GM19463 (cell line): ENCODE data around the gene NDUFA11.

Source experiments
- ATAC-seq: cut with Tn5 transposase; IDR thresholded peaks from one replicate; pipeline ENCODE4 v1.9.1; 2021; ENCODE audit warnings: mild to moderate bottlenecking, moderate library complexity; ENCODE audit not compliant: unreplicated experiment

The NDUFA11 gene

DNA sequence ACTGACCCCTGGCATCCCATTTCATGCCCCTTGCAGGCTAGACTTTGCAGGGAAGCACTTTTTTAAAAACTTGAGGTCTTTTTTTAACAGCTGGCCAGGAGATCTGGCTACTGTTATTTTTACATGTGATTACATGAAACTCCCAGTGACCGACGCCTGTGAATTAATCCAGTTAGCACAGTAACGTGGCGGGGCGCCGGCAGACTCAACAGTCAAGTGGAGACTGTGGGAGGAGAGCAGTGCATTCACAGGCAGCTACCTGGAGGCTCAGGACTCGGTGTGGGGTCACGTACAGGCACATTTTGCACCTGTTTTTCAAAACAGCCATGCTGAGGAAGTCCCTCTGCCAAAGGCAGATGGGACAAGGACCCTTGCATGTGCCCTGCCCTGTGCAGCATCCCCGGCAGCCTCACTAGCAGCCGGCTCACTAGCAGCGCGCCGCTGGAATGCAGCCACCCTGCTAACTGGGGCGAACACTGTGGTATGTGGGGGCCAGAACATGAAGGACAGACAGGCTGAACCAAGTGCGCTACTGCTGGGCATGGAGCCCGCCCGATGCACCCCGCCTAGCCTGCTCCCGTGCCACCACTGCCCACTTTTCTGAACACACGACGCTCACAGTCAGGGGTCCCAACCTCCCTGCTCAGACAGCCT, 29.1 kb upstream of the NDUFA11 start:
- ATAC-seq = no peak

DNA sequence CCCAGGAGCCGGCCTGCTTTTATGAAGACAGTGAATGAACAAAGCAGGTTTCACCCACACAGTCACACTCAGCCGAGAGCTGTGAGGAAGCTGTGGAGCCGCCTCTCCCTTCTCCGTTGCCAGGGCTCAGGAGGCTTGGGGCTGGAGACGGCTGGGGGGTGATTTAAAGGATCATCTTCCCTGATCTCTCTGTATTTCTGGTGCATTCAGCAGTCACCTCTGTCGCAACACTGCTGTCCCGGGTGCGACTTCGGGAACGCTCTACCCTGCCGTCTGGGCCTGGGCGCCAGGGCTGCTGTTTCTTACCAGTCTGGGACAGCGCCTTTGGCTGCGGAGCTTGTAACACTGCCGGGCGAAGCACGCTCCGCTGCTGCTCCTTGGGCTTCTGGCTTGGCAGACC, 28.6 kb upstream of the NDUFA11 start:
- ATAC-seq = no peak

DNA sequence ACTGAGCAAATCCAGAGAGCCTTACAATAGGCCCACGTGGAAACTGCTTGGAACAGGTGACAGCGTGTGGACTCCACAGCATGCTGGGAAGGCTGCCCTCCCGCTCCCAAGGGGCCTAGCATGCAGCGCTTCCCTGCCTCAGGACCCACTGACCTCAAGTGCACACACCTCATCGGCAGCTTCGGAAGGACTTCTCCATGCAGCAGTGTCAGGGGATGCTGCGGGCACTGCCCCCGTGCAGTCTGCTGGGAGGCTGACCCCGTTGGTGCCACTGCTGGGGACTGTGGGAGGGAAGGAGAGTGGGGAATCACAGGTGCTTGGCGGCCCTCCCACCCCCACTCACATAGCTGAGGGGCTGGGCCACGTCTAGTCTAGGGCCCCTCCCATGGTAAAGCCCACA, 27.7 kb upstream of the NDUFA11 start:
- no peak for ATAC-seq

DNA sequence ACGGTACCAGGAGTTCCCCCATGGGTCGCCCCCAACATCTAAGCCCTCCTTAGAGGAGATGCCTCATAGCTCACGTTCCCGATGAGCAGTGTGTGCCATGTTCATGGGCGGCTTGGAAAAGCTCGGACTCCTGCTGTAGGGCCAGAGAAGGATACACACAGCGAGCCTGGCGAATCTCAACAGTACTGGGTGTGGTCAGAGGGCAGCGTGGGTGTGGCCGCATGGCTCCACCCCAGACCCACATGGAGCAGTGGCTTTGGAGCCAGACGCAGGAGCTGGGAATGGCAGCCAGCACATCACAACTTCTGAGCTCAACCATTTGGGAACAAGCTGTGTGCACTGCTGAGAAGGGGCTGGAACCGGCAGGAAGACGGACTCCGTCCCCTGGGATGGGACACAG, 26.0 kb upstream of the NDUFA11 start:
- no peak for ATAC-seq

DNA sequence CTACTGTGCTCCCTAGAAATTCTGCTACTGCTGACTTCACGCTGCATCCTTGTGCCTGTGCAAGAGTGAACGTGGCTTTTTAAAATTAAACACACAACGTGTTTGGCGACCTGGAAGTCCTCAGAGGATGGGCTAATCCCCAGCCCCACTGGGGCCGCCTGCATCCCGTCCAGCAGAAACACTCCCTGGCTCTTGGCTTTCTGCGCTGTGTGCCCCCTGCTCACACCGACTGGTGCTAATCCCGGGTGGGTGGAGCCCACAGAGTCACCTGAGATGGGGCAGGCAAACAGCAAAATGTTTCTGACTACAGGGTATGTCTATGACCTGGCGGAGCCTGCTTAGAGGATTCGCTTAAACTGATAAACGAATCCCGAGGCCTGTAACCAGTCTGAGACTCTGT, 25.6 kb upstream of the NDUFA11 start:
- ATAC-seq = no peak

DNA sequence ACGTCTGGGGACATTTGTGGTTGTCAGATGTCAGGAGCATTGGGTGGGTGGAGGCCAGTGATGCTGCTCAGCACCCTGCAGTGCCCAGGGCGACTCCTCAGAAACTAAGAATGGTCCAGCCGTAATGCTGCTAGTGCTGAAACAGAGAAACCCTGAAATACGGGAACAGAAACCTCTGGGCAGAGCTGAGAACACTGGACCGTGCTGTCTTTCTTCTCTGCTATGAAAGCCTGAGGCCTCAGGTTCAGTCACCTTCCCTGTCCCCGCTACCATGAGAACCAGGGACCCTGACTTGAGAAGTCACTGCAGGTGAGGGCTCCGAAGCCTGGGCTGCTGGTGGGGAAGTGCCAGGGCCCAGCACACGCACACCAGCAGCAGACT, 23.8 kb upstream of the NDUFA11 start:
- ATAC-seq = peak; percentile 67

DNA sequence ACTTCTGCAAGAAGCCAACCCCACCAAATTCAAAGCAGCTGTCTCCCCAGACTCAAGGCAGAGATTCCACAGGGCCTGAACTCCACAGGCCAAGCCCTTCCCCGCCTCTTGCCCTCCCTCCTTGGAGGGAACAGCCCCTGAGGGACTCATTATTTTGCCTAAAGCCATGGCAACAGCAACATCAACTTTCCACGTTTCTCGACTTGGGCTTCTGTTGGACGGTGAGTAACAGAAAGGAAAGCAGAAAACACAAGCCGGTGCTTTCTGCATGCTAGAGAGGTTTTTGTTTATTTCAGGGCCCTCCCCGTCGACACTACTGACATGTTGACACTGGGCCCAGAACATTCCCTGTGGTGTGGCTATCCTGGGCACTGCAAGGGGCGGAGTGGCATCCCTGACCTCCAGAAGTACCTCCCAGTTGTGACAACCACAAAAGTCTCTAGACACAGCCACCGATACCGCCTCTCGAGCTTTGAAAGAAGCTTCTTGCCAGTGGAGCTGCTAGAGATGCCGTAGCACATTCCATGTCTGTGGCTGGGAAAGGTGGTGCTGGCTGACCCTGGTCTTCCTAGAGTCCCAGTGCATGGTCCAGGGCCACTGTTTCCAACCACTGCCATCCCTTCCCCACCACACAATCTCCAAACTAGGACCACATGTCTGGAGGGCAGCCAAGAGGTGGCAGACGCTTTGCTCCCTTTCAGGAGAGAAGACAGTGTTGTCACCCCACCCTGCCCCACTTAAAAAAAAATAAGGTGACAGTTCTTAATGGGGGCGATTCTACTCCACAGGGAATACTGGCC, 23.3 kb upstream of the NDUFA11 start:
- no peak for ATAC-seq

DNA sequence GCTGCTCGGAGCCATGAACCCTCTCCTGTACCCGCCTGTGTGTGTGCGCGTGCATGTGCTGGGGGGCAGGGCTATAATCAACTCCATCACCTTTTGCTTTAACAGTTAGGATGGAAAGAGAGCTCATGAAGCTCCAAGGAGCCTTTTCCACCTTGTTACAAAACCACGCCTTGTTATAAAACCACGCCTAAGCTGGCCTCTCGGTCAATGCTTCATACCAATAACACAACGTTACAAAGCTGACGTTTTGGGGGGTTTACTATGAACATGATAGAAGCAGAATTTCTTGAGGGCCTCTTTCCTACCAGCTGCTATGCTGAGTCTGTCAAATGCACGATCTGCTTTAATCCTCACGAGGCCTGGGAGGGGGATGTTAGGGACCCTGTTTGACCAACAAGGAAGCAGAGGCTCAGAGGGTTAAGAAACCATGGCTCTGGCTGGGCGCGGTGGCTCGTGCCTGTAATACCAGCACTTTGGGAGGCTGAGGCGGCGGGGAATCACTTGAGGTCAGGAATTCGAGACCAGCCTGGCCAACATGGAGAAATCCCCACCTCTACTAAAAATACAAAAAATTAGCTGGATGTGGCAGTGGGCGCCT, 22.3 kb upstream of the NDUFA11 start:
- ATAC-seq = no peak

DNA sequence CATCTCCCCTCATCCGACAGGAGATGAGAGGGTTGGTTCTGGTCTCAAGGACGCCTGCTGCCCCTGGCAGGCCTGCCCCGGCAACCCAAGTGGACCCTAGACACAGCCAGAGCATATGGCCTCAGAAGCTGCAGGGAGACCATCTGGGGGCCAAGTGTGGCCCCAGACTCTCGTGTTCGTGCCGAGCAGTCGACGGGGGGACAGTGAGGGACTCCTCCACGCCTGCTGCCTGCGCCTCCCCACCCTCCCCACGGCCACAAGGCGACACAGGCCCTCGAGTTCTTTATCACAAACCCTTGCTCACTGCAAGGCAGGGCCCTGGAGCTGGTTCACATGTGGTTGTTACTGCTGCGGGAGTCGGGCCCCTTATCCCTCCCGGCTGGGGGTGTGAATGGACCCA, 19.8 kb upstream of the NDUFA11 start:
- ATAC-seq = no peak

DNA sequence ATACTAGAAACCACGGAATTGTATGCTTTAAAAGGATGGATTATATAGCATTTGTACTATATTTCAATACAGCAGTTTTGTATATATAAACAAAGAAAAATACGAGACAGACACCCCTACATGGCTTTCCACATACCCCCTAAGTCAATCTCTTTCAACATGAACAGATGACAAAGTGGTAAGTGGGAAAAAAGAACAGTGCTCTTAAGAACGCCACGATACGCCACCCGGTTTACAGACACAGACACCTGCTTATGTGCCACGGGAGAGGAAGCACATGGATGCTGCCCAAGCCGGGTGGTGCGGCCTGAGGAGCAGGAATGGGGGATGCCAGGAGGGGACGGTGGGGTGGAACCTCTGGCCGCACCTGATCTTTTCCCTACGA, 18.6 kb upstream of the NDUFA11 start:
- ATAC-seq = no peak

DNA sequence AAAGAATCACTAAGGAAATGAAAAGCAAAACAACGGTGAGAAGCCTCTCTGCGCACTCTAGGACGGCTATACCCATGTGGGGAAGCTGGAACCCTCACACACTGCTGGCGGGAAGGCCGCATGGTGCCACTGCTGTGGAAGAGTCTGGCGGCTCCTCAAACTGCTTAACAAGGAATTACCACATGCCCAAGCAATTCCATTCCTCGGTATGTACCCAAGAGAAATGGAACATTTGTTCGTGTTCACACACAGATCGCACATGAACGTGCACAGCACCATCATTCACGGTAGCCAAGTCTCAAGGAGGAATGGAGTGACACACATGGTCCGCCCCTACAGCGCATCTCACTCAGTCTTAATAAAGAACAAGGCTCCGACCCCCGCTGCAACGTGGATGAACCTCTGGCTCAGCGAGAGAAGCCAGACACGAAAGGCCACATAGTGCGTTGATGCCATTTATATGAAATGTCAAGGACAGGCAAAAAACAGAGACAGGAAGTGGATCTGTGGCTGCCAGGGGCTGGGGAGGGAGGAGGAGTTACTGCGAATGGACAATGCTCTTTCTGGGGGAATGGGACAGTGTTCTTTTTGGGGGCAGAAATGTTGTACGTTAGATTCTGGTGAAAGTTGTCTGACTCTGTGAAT, 18.0 kb upstream of the NDUFA11 start:
- no peak for ATAC-seq

DNA sequence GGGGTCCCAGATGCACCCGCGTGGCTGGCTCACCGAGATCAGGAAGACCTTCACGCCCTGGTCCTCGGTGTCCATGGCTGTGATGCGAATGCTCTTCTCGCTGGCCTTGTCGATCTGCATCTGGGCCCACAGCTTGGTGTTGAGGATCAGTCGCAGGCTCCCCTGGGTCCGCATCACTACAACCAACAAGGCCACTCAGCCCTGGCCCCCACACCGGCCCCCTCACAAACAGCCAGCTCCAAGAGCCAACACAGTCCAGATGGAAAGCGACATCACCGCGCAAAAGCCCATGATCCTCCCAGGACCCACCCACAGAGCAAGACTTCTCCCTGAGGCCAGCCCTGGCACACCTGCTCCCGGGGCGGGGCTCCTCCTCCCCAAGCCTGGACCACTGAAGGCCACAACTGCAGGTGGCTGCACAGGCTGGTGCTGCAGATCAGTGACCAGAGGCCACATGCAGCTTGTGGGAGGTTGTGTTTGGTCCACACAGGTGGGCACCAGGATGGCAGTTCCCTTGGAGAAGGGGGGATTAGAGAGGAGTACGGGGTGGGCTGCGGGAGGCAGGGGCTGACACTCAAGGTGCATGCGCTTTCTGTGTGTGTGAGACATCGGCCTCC, 15.0 kb upstream of the NDUFA11 start:
- ATAC-seq = no peak

DNA sequence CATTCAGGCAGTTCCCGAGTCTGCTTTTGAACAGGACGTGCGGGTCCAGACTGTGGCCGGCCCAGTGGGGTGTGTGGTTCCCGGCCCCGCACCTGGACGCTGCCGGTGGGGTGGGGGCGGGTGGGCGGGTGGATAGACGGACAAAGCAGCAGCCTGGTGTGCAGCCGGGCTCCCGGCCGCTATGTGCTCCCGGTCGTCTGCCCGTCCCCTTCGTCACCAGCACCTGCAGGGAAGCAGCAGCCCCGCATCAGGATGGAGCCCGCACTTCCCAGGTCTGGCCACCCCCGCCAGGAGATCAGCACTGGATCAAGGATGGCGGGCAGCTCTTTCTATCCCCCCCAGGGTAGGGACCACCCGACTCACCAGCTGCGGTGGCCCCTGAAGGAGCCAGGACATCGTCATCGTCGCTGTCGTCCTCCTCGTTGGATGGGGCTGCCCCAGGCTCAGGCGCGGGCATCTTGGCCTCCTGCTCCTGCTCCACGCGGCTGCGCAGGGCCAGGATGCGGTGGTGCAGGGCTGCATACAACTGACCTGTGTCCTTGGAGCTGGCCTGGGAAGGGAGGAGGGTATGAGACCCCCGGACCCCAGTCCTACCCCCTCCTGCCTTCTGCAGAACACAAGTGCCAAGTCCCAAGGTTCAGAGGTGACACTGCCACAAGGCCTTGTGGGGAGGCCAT, 14.0 kb upstream of the NDUFA11 start:
- ATAC-seq = no peak

DNA sequence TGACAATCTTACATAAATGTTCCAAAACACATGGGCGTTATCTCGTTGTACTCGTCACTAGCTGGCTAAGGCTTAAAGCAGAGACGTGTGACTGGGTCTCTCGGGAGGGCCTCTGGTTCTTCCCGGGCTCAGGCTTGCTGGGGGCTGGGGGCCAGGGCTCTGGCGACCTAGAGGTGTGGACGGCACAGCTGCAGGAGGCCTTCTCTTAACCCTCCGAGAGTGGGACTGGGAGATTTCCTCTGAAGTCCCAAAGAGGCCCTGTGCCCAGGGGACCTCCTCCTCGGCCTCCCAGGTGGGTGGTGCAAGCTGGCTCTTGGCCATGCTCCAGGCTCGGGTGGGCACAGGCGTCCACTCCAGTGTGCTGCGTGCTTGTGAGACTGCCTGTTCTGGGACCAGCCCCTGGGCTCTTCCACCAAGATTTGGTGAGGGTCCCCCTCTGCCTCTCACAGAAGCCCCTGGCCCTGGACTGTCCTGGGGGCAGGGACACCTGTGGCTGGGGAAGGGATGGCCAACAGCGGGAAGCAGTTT, 12.7 kb upstream of the NDUFA11 start:
- ATAC-seq = no peak

DNA sequence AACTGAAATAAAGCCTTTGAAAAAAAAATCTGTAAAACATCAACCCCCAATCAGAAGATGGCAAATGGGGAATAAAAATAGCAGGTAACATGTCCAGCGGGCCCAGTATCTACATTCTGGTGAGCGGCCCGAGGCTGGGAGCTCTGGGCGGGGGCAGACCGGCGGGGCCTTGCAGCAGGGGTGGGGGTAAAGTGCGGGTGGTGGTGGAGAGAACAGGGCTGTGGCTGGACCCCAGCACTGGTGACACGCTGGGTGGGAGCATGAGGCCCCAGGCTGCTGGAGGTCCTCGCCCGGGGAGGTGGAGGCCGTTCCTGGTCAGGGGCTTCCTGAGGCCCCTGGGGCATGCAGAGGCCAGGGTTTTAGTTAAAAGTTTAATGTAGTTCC, 12.2 kb upstream of the NDUFA11 start:
- ATAC-seq = no peak

DNA sequence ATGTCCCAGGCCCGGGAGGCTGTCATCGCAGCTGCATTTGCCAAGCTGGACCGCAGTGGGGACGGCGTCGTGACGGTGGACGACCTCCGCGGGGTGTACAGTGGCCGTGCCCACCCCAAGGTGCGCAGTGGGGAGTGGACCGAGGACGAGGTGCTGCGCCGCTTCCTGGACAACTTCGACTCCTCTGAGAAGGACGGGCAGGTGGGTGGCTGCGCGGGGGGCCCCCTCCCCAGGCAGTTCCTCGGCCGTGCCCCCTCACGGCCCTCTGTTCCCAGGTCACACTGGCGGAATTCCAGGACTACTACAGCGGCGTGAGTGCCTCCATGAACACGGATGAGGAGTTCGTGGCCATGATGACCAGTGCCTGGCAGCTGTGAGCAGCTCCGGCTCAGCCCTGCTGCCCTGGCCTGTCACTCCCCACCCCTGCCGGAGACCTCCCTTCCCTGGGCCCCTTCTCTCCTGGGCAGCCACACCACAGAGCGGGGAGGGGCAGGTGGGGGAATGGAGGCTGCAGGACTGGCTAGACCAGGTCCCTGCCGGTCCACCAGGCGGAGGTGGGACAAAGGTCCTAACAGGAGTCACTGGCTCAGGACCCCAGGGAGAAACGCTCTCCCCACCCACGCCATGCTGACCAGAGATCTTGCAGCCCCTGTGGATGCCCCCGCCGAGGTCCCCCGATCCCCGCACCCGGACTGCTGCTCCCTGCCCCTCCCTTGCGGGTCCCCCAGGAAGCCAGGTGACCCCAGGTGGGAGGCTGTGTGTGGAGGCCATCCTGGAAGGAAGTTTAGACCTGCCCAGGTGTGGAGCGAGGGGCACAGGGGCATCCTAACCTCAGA, 11.6 kb upstream of the NDUFA11 start:
- no peak for ATAC-seq

DNA sequence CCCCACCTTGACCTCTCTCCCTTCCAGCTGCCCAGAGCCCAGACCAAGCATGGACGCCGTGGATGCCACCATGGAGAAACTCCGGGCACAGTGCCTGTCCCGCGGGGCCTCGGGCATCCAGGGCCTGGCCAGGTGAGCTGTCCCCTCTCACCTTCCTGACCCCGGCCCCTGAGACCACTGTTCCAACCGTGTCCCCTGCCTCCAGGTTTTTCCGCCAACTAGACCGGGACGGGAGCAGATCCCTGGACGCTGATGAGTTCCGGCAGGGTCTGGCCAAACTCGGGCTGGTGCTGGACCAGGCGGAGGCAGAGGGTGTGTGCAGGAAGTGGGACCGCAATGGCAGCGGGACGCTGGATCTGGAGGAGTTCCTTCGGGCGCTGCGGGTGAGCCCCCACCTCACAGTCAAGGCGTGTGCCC, 10.8 kb upstream of the NDUFA11 start:
- no peak for ATAC-seq

DNA sequence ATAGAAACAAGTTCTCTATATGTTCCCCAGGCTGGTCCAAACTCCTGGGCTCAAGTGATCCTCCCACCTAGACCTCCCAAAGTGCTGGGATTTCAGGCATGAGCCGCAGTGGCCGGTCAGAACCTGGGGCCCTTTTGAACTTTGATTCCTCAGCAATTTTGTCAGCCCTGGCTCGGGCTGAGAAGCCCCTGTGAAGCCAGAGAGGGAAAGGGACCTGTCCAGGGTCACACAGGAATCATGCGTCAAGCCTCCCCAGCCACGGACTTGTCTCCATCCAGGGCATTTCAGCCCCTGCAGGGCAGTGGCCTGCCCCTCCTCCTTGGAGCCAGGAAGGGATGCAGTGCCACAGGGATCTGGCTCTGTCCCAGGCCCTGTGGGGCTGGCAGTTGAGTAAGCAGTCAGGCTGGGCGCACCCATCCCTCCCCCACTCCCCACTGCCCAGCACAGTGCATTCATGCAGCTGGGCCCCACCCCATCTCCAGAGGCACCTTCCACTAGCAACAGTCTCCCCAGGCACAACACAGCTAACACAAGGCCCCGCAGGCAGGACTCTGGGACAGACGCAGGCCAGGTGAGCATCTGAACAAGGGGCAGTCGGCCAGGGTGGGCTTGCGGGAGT, 10.3 kb upstream of the NDUFA11 start, which contains the start of gene CAPS:
Gene CAPS, plus strand, starts transcription at position 516 of the 619 bp plus-strand sequence. CDS start 153 bp downstream, outside the sequence.
- no peak for ATAC-seq

DNA sequence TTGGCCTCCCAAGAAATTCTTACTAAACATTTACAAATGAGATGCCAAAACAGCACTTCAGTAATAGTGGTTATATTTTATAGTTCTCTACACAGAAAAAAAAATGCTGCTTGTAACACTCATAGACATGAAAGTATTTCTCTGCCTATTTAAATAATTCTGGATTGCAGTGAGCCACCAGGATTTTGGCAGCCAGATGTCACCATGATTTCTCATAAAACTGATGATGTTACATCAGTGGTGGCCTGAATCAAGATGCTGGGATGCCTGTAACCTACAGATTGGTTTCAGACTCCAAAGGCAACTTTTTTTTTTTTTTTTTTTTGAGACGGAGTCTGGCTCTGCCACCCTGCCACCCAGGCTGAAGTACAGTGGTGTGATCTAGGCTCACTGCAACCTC, 7.8 kb upstream of the NDUFA11 start:
- ATAC-seq = no peak
